Neural cell (in vitro differentiated cells): ENCODE results near the gene PUS7.

ENCODE experiments used
- CTCF ChIP-seq: fragments of 450-650 bp; IDR thresholded peaks from 2 replicates; pipeline ENCODE4 v1.5.1; 2014; ENCODE audit warnings: antibody characterized with exemption, mild to moderate bottlenecking, moderate library complexity; ENCODE audit not compliant: poor library complexity, severe bottlenecking
- EP300 ChIP-seq: fragments of 450-650 bp; conservative IDR thresholded peaks from 2 replicates; pipeline ENCODE4 v1.6.1; 2014; ENCODE audit warnings: antibody characterized with exemption, mild to moderate bottlenecking, moderate library complexity; ENCODE audit not compliant: poor library complexity, severe bottlenecking
- REST ChIP-seq: IDR thresholded peaks from 2 replicates; pipeline ENCODE4 v1.6.1; 2012; ENCODE audit warnings: borderline replicate concordance
- TAF1 ChIP-seq: IDR thresholded peaks from 2 replicates; pipeline ENCODE4 v1.6.1; 2012; ENCODE audit warnings: low read depth

GRCh38 chr7:105512415-105512814 is 9.7 kb downstream of the PUS7 start:
- TF ChIP-seq CTCF (no peak), EP300 (no peak), TAF1 (no peak), REST (no peak)
